GM12878 (cell line): ENCODE measurements around the gene TNPO2. TPM values are rescaled to one million over a fixed set of nuclear protein-coding genes. Genes with fewer than 3 reads are reported as not detected.

Experiments used
- ATAC-seq: fragments of 200-7000 bp; cut with Tn5 transposase; 3 replicates; pipeline ENCODE4 v1.9.1; 2020; ENCODE audit warnings: mild to moderate bottlenecking, moderate library complexity
- BruUV-seq: library from RNA; stranded (reverse); fragments of 400-500 nt; replicated peaks from 2 replicates; lab custom pipeline; 2021; lab: Mats Ljungman, UMichigan
- CTCF ChIA-PET: fragments of 300-600 bp; sonication (Branson Sonifier 250); formaldehyde crosslinking; extraction: SDS; loops from one replicate; lab custom pipeline; 2021; ENCODE audit warnings: inconsistent platforms; lab: Yijun Ruan, JAX
- POLR2A ChIA-PET: fragments of 350-600 bp; formaldehyde crosslinking; extraction: SDS; loops from one replicate; lab custom pipeline; 2021; ENCODE audit warnings: inconsistent platforms; lab: Charles Lee
- RAD21 ChIA-PET: fragments of 300-600 bp; sonication (Branson Sonifier 250); formaldehyde crosslinking; loops from one replicate; lab custom pipeline; 2023; ENCODE audit warnings: antibody characterized with exemption; ENCODE audit not compliant: unreplicated experiment; lab: Charles Lee
- SMC1A ChIA-PET: fragments of 300-600 bp; sonication (Branson Sonifier 250); formaldehyde crosslinking; loops from one replicate; lab custom pipeline; 2023; ENCODE audit not compliant: unreplicated experiment, uncharacterized antibody; lab: Charles Lee
- DNase-seq: peaks from one replicate; pipeline ENCODE4 v3.0.0-alpha.2; 2011; ENCODE audit warnings: low read depth, low spot score
- FAIRE-seq: peaks from 3 replicates; lab custom pipeline; 2011; peaks lifted over from hg19 to GRCh38; lab: Jason Lieb, UNC
- H2AFZ ChIP-seq: 2 replicates; pipeline ENCODE4 v1.6.0; 2011; ENCODE audit warnings: low read depth, low read length, control low read depth; ENCODE audit not compliant: control insufficient read depth
- H3K27ac ChIP-seq: 2 replicates; pipeline ENCODE4 v1.5.1; 2011; ENCODE audit warnings: control low read depth; ENCODE audit not compliant: control insufficient read depth, insufficient read depth
- H3K27me3 ChIP-seq, 2 experiments: replicated peaks in 1 of 2; 2 replicates each; pipeline versions ENCODE4 v1.6.0 to v1.6.1; 2011; ENCODE audit warnings: low read length in 1 of 2; ENCODE audit not compliant: control insufficient read depth in 2 of 2, insufficient read depth in 2 of 2
- H3K36me3 ChIP-seq, 2 experiments: 2 replicates each; pipeline ENCODE4 v1.5.1; 2011; ENCODE audit warnings: low read length in 1 of 2; ENCODE audit not compliant: control insufficient read depth in 2 of 2, insufficient read depth in 2 of 2
- H3K4me1 ChIP-seq: 2 replicates; pipeline ENCODE4 v1.6.1; 2011; ENCODE audit warnings: mild to moderate bottlenecking, low read length, moderate library complexity, mixed read lengths; ENCODE audit not compliant: control insufficient read depth, insufficient read depth
- H3K4me2 ChIP-seq: 2 replicates; pipeline ENCODE4 v1.6.0; 2011; ENCODE audit warnings: control low read depth; ENCODE audit not compliant: control insufficient read depth, insufficient read depth
- H3K4me3 ChIP-seq: fragments of 200-600 bp; sonication (generic); 2 replicates; pipeline ENCODE4 v1.5.1; 2016
- H3K79me2 ChIP-seq: 2 replicates; pipeline ENCODE4 v1.6.0; 2011; ENCODE audit warnings: low read length; ENCODE audit not compliant: control insufficient read depth, insufficient read depth
- H3K9ac ChIP-seq: 2 replicates; pipeline ENCODE4 v1.8.0; 2011; ENCODE audit warnings: low read length, control low read depth, mixed read lengths; ENCODE audit not compliant: control insufficient read depth, insufficient read depth
- H3K9me3 ChIP-seq: replicated peaks from 3 replicates; pipeline ENCODE4 v1.5.1; 2011; ENCODE audit warnings: mild to moderate bottlenecking, low read length; ENCODE audit not compliant: control insufficient read depth, insufficient read depth
- H4K20me1 ChIP-seq: 2 replicates; pipeline ENCODE4 v1.6.0; 2011; ENCODE audit not compliant: control insufficient read depth, insufficient read depth
- CREM ChIP-seq: IDR thresholded peaks from 2 replicates; pipeline ENCODE4 v1.6.1; 2014; ENCODE audit warnings: antibody characterized with exemption, low read depth
- DPF2 ChIP-seq: fragments of 450-650 bp; IDR thresholded peaks from 2 replicates; pipeline ENCODE4 v1.6.1; 2017; ENCODE audit warnings: mild to moderate bottlenecking
- HDAC6 ChIP-seq: fragments of 200-600 bp; sonication (generic); IDR thresholded peaks from one replicate; pipeline ENCODE4 v1.8.0; 2017; ENCODE audit warnings: antibody characterized with exemption; ENCODE audit not compliant: unreplicated experiment
- IKZF1 ChIP-seq: fragments of 450-650 bp; conservative IDR thresholded peaks from 2 replicates; pipeline ENCODE4 v1.6.1; 2017; ENCODE audit warnings: antibody characterized with exemption, mild to moderate bottlenecking
- IKZF2 ChIP-seq, 2 experiments: fragments of 450-650 bp; IDR thresholded peaks; 2 replicates each; pipeline ENCODE4 v1.6.1; 2017; ENCODE audit warnings: mild to moderate bottlenecking in 2 of 2, moderate library complexity in 2 of 2
- KAT2A ChIP-seq: conservative IDR thresholded peaks from 2 replicates; pipeline ENCODE4 v1.6.1; 2011; ENCODE audit warnings: low read depth, low read length; ENCODE audit not compliant: control insufficient read depth
- MYB ChIP-seq: fragments of 150-350 bp; IDR thresholded peaks from 2 replicates; pipeline ENCODE4 v1.6.1; 2014; ENCODE audit warnings: mild to moderate bottlenecking, low read depth, low read length, borderline replicate concordance
- RBBP5 ChIP-seq: fragments of 200-600 bp; sonication (generic); conservative IDR thresholded peaks from 2 replicates; pipeline ENCODE4 v1.6.1; 2016
- RELA ChIP-seq: fragments of 450-650 bp; IDR thresholded peaks from 2 replicates; pipeline ENCODE4 v1.8.0; 2014; ENCODE audit warnings: borderline replicate concordance; ENCODE audit not compliant: partially characterized antibody
- SMARCA5 ChIP-seq: fragments of 450-650 bp; IDR thresholded peaks from 2 replicates; pipeline ENCODE4 v1.6.1; 2017; ENCODE audit warnings: mild to moderate bottlenecking
- WGBS: methylation state at CpG from one replicate; pipeline ENCODE4 v1.1.6; 2016; ENCODE audit warnings: low lambda C conversion rate; ENCODE audit not compliant: insufficient replicate concordance, insufficient coverage; ENCODE audit errors: missing lambda C conversion rate; 5-methylcytosine and 5-hydroxymethylcytosine counted together
- in situ Hi-C: fragments of 300-500 bp; cut with MboI; formaldehyde crosslinking; loops from 9 replicates; pipeline ENCODE4 v1.14.3; 2018; ENCODE audit warnings: mixed read lengths
- intact Hi-C: fragments of 100-400 bp; cut with micrococcal nuclease; formaldehyde crosslinking; loops from one replicate; pipeline ENCODE4 v1.14.2; 2022; ENCODE audit not compliant: unreplicated experiment
- polyA plus RNA-seq, 11 experiments: library from polyadenylated mRNA; depleted of rRNA in 4 of 11; unstranded in 6 of 11; stranded (reverse) in 5 of 11; fragments of >200 nt; fragmentation: Nextera tagmentation in 4 of 11; fragmentation: Illumina TruSeq in 1 of 11; extraction: Ambion mirVana in 4 of 11; extraction: Trizol in 1 of 11; gene quantifications; 1 replicate in 1 of 11; 2 replicates in 10 of 11; pipeline versions ENCODE4 v1.2.1 to v1.2.3, GENCODE V29; 2011 to 2016; ENCODE audit warnings: inconsistent platforms in 2 of 11, missing spikeins in 2 of 11, low read depth in 1 of 11
- total RNA-seq, 4 experiments: library from RNA; depleted of rRNA in 3 of 4; stranded (reverse); fragments of >200 nt in 3 of 4; fragmentation: Illumina TruSeq in 1 of 4; extraction: Trizol in 1 of 4; gene quantifications; 2 replicates each; pipeline versions ENCODE4 v1.2.1 to v1.2.3, GENCODE V29; 2013 to 2021
- TF ChIP-seq, protein P1 (sequence below): IDR thresholded peaks from 2 replicates; pipeline ENCODE4 v1.6.1; 2011; ENCODE audit warnings: borderline replicate concordance, low read depth, mild to moderate bottlenecking, moderate library complexity, low read length; ENCODE audit not compliant: insufficient read depth, poor library complexity, severe bottlenecking
- TF ChIP-seq, protein P2 (sequence below): fragments of 450-650 bp; IDR thresholded peaks from 2 replicates; pipeline ENCODE4 v1.6.1; 2017; ENCODE audit warnings: mild to moderate bottlenecking, low read depth, inconsistent platforms; ENCODE audit not compliant: poor library complexity, severe bottlenecking
- TF ChIP-seq, protein P3 (sequence below): fragments of 450-650 bp; IDR thresholded peaks from 2 replicates; pipeline ENCODE4 v1.6.1; 2014; ENCODE audit warnings: mild to moderate bottlenecking

The TNPO2 gene
- total and polyA plus RNA-seq, 10 of the 15 experiments (the other 5 are each of a cell fraction or from before 2014, with no cell fraction given), result 5.5 to 99.7 (median 29.6) TPM

DNA sequence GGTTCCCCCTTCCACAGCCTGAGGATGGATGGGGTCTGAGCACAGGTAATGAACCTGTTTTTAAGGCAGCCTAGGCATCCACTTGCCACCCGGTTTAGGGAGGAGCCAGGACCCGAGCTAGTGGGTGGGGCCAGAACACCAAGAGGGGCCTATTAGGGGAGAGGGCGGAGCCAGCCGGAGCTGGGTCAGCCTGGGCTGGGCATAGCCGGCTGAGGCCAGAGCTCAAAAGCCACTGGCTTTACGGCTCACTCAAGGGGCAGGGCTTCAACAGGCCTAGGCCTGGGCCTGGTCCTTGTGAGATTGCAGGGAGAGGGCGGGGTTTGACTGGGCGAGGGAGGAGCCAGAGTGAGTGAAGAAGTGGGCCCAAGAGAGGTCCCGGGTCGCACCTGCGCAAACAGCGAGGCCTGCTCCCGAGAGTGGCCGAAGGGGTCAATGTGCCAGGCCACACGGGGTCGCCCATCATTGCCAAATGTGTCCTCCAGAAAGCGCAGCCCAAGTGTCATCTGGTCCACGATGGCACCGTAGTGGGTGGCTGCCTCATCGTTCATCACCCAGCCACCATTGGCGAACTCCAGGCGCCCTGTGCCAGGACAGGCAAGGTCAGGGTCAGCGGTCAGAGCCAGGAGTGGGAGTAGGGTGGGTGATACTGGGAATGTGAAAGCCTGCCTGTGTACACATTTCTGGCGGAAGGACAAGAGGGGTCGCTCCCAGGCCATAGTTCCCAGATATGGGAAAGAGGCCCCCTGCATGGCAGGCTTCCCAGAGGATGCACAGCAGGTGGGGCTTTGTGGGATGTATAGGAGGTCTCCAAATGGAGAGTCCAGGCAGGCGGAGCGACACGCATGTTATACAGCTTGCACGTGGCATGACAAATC is 59.1 kb downstream of the TNPO2 start:
- CTCF ChIA-PET, result interaction anchor here (1.0 to 3.6 kb wide), 4 partner anchors 13 to 105 kb away, joined by 3 to 13 read pairs (median 8); no protein-coding TSS in a partner anchor
- Histone ChIP-seq H3K27me3 (no peaks in the 10 kb centered on the region), H3K4me1 (peaks cover 22% of the 10 kb centered on the region), H3K79me2 (peaks cover 41% of the 10 kb centered on the region), H3K4me2 (peak overlapping the region; percentile 99), H3K27ac (peak overlapping the region; percentile 92), H3K9me3 (no peaks in the 10 kb centered on the region), H4K20me1 (no peaks in the 10 kb centered on the region), H3K36me3 (peaks cover 18 to 26% of the 10 kb centered on the region in 2 experiments), H3K9ac (peak overlapping the region; percentile 81), H2AFZ (peak overlapping the region; percentile 56; the same call in 1 of the 2 replicates), H3K4me3 (peak overlapping the region; percentile 24; the same call in 1 of the 2 replicates)
- DNase-seq (no peak), FAIRE-seq (no peak), ATAC-seq (peak; percentile 36)
- POLR2A ChIA-PET, result interaction anchor here (0.5 to 2.3 kb wide), 4 partner anchors 50 to 634 kb away, joined by 3 to 15 read pairs (median 4); partner anchors contain the start of genes ZNF490 and ZNF791
- in situ Hi-C loops, result no loop called here
- SMC1A ChIA-PET, result interaction anchor here (1.1 to 2.4 kb wide), 3 partner anchors 13 to 54 kb away, joined by 3 to 10 read pairs (median 8); partner anchors contain the start of genes ZNF490 and ZNF791
- intact Hi-C loops, result loop anchor here (2.0 kb wide), 1 partner anchor 52 kb away; no protein-coding TSS in a partner anchor
- RAD21 ChIA-PET, result interaction anchor here (0.6 to 1.8 kb wide), 3 partner anchors 72 to 1236 kb away, joined by 4 read pairs; partner anchors contain the start of gene GET3
- 59% methylated on average over 24 of the region's 29 CpGs for WGBS
- BruUV-seq, result no TSS peak
- TF ChIP-seq DPF2 (0 out of 2 replicates have a peak, but pooled peaks have one; percentile 21), IKZF2 (IDR thresholded peaks at IDR 0.05) (peak in 1 of 2 experiments; percentile 30; a peak in 1 of 4 replicates), RBBP5 (no peak), CREM (no peak), IKZF1 (no peak), HDAC6 (no peak), KAT2A (no peak), MYB (no peak), RELA (no peak), SMARCA5 (peak; percentile 54; the same call in 1 of the 2 replicates)
- TF ChIP-seq, protein P1, sequence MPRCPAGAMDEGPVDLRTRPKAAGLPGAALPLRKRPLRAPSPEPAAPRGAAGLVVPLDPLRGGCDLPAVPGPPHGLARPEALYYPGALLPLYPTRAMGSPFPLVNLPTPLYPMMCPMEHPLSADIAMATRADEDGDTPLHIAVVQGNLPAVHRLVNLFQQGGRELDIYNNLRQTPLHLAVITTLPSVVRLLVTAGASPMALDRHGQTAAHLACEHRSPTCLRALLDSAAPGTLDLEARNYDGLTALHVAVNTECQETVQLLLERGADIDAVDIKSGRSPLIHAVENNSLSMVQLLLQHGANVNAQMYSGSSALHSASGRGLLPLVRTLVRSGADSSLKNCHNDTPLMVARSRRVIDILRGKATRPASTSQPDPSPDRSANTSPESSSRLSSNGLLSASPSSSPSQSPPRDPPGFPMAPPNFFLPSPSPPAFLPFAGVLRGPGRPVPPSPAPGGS, result peak; percentile 88
- TF ChIP-seq, protein P2, sequence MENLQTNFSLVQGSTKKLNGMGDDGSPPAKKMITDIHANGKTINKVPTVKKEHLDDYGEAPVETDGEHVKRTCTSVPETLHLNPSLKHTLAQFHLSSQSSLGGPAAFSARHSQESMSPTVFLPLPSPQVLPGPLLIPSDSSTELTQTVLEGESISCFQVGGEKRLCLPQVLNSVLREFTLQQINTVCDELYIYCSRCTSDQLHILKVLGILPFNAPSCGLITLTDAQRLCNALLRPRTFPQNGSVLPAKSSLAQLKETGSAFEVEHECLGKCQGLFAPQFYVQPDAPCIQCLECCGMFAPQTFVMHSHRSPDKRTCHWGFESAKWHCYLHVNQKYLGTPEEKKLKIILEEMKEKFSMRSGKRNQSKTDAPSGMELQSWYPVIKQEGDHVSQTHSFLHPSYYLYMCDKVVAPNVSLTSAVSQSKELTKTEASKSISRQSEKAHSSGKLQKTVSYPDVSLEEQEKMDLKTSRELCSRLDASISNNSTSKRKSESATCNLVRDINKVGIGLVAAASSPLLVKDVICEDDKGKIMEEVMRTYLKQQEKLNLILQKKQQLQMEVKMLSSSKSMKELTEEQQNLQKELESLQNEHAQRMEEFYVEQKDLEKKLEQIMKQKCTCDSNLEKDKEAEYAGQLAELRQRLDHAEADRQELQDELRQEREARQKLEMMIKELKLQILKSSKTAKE, result no peak
- TF ChIP-seq, protein P3, sequence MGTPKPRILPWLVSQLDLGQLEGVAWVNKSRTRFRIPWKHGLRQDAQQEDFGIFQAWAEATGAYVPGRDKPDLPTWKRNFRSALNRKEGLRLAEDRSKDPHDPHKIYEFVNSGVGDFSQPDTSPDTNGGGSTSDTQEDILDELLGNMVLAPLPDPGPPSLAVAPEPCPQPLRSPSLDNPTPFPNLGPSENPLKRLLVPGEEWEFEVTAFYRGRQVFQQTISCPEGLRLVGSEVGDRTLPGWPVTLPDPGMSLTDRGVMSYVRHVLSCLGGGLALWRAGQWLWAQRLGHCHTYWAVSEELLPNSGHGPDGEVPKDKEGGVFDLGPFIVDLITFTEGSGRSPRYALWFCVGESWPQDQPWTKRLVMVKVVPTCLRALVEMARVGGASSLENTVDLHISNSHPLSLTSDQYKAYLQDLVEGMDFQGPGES, result no peak
